D721Med (cell line): Measurements from ENCODE around the gene LTBP4.
"Not testable (repeated sequence)": the region's sequence is repeated elsewhere in the genome, so short reads cannot be mapped to it uniquely, and the experiment has no call there.

Experiments used
- DNase-seq: peaks from one replicate; pipeline ENCODE4 v3.0.0; 2011; ENCODE audit warnings: low spot score; ENCODE audit not compliant: insufficient read length
- FAIRE-seq: peaks from 2 replicates; lab custom pipeline; 2011; peaks lifted over from hg19 to GRCh38; lab: Jason Lieb, UNC
- TF ChIP-seq, protein P1 (sequence below): IDR thresholded peaks from 2 replicates; pipeline ENCODE4 v1.5.1; 2012; ENCODE audit warnings: mild to moderate bottlenecking, control low read depth; ENCODE audit not compliant: insufficient read depth; ENCODE audit errors: missing control alignments

Gene LTBP4

DNA sequence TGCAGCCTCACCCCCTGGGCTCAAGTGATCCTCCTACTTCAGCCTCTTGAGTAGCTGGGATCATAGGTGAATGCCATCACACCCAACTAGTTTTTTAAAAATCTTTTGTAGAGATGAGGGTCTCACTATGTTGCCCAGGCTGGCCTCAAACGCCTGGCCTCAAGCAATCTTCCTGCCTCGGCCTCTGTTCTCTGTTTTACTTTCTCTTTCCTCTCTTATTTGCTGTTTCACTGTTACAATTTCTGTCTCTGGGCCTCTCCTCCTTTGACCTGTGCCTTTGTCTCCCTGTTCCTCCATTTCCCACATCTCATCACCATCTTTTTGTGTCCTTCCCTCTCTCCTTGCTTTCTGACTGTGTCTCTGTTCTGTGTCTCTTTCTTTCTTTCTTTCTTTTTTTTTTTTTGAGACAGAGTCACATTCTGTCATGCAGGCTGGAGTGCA, 15.2 kb upstream of the LTBP4 start:
- TF ChIP-seq, protein P1, sequence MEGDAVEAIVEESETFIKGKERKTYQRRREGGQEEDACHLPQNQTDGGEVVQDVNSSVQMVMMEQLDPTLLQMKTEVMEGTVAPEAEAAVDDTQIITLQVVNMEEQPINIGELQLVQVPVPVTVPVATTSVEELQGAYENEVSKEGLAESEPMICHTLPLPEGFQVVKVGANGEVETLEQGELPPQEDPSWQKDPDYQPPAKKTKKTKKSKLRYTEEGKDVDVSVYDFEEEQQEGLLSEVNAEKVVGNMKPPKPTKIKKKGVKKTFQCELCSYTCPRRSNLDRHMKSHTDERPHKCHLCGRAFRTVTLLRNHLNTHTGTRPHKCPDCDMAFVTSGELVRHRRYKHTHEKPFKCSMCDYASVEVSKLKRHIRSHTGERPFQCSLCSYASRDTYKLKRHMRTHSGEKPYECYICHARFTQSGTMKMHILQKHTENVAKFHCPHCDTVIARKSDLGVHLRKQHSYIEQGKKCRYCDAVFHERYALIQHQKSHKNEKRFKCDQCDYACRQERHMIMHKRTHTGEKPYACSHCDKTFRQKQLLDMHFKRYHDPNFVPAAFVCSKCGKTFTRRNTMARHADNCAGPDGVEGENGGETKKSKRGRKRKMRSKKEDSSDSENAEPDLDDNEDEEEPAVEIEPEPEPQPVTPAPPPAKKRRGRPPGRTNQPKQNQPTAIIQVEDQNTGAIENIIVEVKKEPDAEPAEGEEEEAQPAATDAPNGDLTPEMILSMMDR: no peak
- no peak for FAIRE-seq
- no peak for DNase-seq

DNA sequence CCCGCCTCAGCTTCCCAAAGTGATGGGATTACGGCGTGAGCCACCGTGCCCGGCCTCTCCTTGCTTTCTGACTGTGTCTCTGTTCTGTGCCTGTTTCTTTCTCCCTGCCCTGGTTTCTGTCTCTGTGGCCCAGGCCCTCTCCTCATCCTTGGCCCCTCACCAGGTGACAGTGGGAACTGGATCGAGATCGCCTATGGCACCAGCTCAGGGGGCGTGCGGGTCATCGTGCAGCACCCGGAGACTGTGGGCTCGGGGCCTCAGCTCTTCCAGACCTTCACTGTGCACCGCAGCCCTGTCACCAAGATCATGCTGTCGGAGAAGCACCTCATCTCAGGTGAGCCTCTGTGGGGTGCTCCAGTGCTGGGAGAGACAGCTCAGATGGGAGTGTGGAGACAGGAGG, 14.6 kb upstream of the LTBP4 start:
- no peak for FAIRE-seq
- TF ChIP-seq, protein P1: no peak
- DNase-seq: no peak

DNA sequence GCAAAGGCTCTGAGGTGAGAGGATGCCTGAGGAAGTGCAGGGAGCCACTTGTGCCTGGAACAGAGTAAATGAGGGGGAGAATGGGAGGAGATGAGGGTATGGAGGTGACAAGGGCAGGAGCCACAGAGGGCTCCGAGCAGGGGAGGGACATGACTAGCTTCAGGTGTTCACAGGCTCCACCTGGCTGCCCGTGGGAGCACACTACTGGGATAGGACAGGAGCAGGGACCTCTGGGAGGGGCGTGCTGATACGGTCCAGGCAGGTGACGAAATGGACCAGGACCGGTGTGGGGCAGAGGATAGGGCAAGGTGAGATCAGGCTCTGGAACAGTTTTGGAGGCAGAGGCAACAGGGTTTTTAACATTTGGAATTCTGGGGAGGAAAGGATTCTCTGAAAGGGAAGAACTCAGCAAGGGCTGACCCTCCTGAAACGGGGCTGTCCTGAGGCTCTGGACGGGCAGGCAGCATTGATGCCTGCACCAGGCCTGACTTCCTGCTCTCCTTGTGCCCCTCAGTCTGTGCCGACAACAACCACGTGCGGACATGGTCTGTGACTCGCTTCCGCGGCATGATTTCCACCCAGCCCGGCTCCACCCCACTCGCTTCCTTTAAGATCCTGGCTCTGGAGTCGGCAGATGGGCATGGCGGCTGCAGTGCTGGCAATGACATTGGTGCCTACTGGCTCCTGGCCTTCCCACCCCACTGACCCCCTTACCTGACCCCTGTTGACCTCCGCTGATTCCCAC, 12.9 kb upstream of the LTBP4 start:
- no peak for FAIRE-seq
- no peak for DNase-seq
- TF ChIP-seq, protein P1: no peak

DNA sequence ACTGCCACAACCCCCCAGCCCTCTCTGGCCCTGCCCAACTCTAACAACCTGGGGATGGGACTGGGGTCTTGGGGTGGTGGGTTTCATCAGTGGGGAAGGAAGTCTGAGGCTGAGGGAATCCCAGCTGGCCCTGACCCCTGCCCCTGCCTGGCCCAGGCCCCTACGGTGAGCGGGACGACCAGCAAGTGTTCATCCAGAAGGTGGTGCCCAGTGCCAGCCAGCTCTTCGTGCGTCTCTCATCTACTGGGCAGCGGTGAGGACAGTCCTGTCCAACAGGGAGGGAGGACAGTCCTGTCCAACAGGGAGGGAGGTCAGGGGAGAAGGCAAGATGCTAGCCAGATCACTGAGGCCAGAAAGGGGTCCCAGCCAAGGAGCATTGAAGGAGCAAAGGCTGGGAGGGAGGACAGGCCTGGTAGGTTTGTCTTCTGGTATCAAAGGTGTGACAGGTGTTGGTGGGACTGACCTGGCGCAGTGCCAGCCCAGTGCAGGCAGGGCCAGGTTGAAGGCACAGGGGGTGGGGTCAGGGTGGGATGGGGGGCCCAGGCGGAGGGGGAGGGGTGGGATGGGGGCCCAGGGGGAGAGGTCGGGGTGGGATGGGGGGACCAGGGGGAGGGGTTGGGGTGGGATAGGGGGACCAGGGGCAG, 12.1 kb upstream of the LTBP4 start:
- FAIRE-seq (no peak), DNase-seq (no peak)
- TF ChIP-seq, protein P1: no peak

DNA sequence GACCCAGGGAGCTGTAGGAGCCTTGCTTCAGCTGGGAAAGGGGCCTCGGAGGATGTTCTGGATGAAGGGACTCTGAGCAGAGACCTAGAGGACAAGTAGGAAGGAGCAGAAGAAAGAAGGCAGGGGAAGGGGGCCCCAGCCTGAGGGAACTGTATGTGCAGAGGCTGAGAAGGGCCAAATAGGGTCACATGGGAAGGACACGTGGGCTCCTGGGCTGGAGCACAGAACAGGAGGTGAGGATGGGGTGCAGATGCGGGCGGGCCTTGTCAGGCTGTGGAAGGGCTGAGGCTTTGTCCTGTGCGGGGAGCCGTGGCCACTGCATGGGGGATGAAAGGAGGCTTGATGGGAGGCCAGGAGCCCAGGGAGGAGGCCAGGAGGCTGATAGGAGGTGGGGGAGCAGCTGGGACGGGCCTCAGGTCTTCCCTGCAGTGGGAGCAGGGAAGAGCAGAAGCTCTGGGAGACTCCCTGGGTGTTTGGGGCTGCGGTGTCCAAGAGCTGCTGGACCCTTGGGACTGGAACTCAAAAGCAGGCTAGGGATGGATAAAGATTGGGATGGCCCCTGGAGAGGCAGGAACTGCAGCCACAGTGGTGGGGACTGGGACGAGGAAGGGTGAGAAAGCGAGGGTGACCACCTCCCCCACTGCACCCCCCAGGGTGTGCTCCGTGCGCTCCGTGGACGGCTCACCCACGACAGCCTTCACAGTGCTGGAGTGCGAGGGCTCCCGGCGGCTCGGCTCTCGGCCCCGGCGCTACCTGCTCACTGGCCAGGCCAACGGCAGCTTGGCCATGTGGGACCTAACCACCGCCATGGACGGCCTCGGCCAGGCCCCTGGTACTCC, 11.4 kb upstream of the LTBP4 start:
- TF ChIP-seq, protein P1: no peak
- FAIRE-seq (no peak), DNase-seq (no peak)

DNA sequence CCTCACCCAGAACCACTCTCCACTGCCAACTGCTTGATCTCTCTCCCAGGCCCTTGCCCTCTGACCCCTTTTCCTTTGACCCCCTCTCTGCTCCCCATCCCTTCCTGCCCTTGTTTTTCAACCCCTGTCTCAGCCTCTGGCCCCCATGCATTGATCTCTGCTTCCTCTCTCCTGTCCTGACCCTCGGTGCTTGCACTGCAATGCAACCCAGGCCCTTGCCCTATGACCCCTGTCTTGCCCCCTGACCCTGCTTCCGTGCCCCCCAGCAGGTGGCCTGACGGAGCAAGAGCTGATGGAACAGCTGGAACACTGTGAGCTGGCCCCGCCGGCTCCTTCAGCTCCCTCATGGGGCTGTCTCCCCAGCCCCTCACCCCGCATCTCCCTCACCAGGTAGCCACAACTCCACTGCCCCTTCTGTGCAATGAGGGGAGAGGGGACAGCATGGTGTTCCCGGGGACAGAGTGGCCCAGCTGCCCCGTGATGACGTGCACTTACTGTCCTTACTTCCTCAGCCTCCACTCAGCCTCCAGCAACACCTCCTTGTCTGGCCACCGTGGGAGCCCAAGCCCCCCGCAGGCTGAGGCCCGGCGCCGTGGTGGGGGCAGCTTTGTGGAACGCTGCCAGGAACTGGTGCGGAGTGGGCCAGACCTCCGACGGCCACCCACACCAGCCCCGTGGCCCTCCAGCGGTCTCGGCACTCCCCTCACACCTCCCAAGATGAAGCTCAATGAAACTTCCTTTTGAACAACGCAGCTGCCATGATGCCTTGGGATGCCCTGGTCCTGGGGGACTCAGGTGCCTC, 10.5 kb upstream of the LTBP4 start:
- DNase-seq (no peak), FAIRE-seq (no peak)
- TF ChIP-seq, protein P1: no peak

GRCh38 chr19:40591724-40592123, 9.4 kb upstream of the LTBP4 start:
- not testable (repeated sequence) for DNase-seq, FAIRE-seq
